GM18520 (cell line): ENCODE measurements around the gene CYTH3.
"Not testable (repeated sequence)": the region's sequence is repeated elsewhere in the genome, so short reads cannot be mapped to it uniquely, and the experiment has no call there.

Experiments
- ATAC-seq: cut with Tn5 transposase; IDR thresholded peaks from one replicate; pipeline ENCODE4 v1.9.1; 2021; ENCODE audit not compliant: unreplicated experiment

The CYTH3 gene

GRCh38 chr7:6154542-6155404 lies 117.7 kb downstream of the CYTH3 start:
- ATAC-seq: no peak

GRCh38 chr7:6153646-6154541 lies 118.5 kb downstream of the CYTH3 start:
- no peak for ATAC-seq

- no peak for ATAC-seq
Measured at GRCh38 chr7:6151994-6152735, 120.3 kb downstream of the CYTH3 start.

- ATAC-seq: not testable (repeated sequence)
Measured at GRCh38 chr7:6151527-6151926, 120.9 kb downstream of the CYTH3 start.

- no peak for ATAC-seq
Measured at GRCh38 chr7:6149996-6150395, 122.4 kb downstream of the CYTH3 start.

GRCh38 chr7:6148724-6149360 lies 123.6 kb downstream of the CYTH3 start:
- ATAC-seq: no peak

GRCh38 chr7:6147627-6148026 lies 124.8 kb downstream of the CYTH3 start:
- no peak for ATAC-seq

GRCh38 chr7:6146666-6147065 lies 125.8 kb downstream of the CYTH3 start:
- no peak for ATAC-seq

GRCh38 chr7:6143997-6144396 lies 128.4 kb downstream of the CYTH3 start:
- no peak for ATAC-seq

GRCh38 chr7:6142871-6143380 lies 129.5 kb downstream of the CYTH3 start:
- ATAC-seq: no peak

GRCh38 chr7:6139189-6139996 lies 133.0 kb downstream of the CYTH3 start:
- ATAC-seq: no peak

- no peak for ATAC-seq
Measured at GRCh38 chr7:6136475-6136874, 135.9 kb downstream of the CYTH3 start.

- no peak for ATAC-seq
Measured at GRCh38 chr7:6133249-6133648, 139.2 kb downstream of the CYTH3 start.

GRCh38 chr7:6130007-6130587 lies 142.3 kb downstream of the CYTH3 start:
- no peak for ATAC-seq

- ATAC-seq: no peak
Measured at GRCh38 chr7:6128205-6128604, 144.2 kb downstream of the CYTH3 start.

- ATAC-seq: no peak
Measured at GRCh38 chr7:6127110-6127490, 145.3 kb downstream of the CYTH3 start.

GRCh38 chr7:6123843-6124242 lies 148.6 kb downstream of the CYTH3 start:
- no peak for ATAC-seq

GRCh38 chr7:6121141-6121540 lies 151.3 kb downstream of the CYTH3 start:
- no peak for ATAC-seq

GRCh38 chr7:6117533-6117932 lies 154.9 kb downstream of the CYTH3 start:
- ATAC-seq: no peak
